ENCODE data around the gene SLC13A2.

GRCh38 chr17:28523876-28524275 is 50.4 kb downstream of the SLC13A2 start:
- no peak for TF ChIP-seq POLR2A (IDR thresholded peaks at IDR 0.05)
- no peak for TF ChIP-seq CTCF (IDR thresholded peaks at IDR 0.05)

All from right lobe of liver (tissue), 4 donors.